B cell (primary cell): ENCODE results near the gene BEND7. TPM values are rescaled to one million over a fixed set of nuclear protein-coding genes. Genes with fewer than 3 reads are reported as not detected.

Source experiments
- ATAC-seq: fragments of 200-7000 bp; cut with Tn5 transposase; one replicate; pipeline ENCODE4 v1.10.0; 2021; ENCODE audit warnings: low read depth, mild to moderate bottlenecking, moderate number of reproducible peaks, moderate library complexity
- CTCF ChIA-PET: fragments of 350-600 bp; sonication (Branson Sonifier 250); formaldehyde crosslinking; loops from one replicate; lab custom pipeline; 2021; ENCODE audit warnings: antibody characterized with exemption, inconsistent platforms; lab: Charles Lee
- POLR2A ChIA-PET: fragments of 350-600 bp; sonication (Branson Sonifier 250); formaldehyde crosslinking; loops from one replicate; lab custom pipeline; 2021; ENCODE audit warnings: antibody characterized with exemption; lab: Charles Lee
- DNase-seq: peaks from one replicate; pipeline ENCODE4 v3.0.0; 2013
- H2AFZ ChIP-seq: 2 replicates; pipeline ENCODE4 v1.6.1; 2012; ENCODE audit warnings: mild to moderate bottlenecking, low read depth, low read length; ENCODE audit not compliant: insufficient read depth, poor library complexity, severe bottlenecking
- H3K27ac ChIP-seq, 2 donors: 1 replicate in 1 of 2; 2 replicates in 1 of 2; pipeline ENCODE4 v1.5.1; 2012 to 2013; ENCODE audit warnings: low read length in 2 of 2, mild to moderate bottlenecking in 2 of 2, moderate library complexity in 1 of 2
- H3K27me3 ChIP-seq, 4 experiments: fragments of 200-600 bp in 1 of 4; sonication (generic) in 1 of 4; replicated peaks in 1 of 4; 1 replicate in 2 of 4; 2 replicates in 2 of 4; pipeline versions ENCODE4 v1.6.1 to v1.7.0; 2013 to 2016; ENCODE audit warnings: low read length in 3 of 4, mild to moderate bottlenecking in 2 of 4, mixed read lengths in 1 of 4, moderate library complexity in 1 of 4; ENCODE audit not compliant: insufficient read depth in 4 of 4, control insufficient read depth in 3 of 4; ENCODE audit errors: control extremely low read depth in 1 of 4
- H3K36me3 ChIP-seq, 2 experiments: replicated peaks in 1 of 2; 1 replicate in 1 of 2; 2 replicates in 1 of 2; pipeline versions ENCODE4 v1.6.1 to v1.7.1; 2013; ENCODE audit warnings: low read length in 1 of 2; ENCODE audit not compliant: insufficient read depth in 2 of 2, control insufficient read depth in 1 of 2; ENCODE audit errors: control extremely low read depth in 1 of 2, extremely low read depth in 1 of 2
- H3K4me1 ChIP-seq, 2 donors: fragments of 200-600 bp in 1 of 2; sonication (generic) in 1 of 2; 1 replicate in 1 of 2; 2 replicates in 1 of 2; pipeline versions ENCODE4 v1.5.1 to v1.6.1; 2013 to 2017; ENCODE audit warnings: low read length in 2 of 2; ENCODE audit not compliant: control insufficient read depth in 2 of 2, insufficient read depth in 2 of 2
- H3K4me2 ChIP-seq: replicated peaks from 2 replicates; pipeline ENCODE3; 2012; ENCODE audit warnings: mild to moderate bottlenecking, low read depth, low read length; ENCODE audit not compliant: poor library complexity, severe bottlenecking
- H3K4me3 ChIP-seq, 5 experiments: fragments of 200-600 bp in 1 of 5; sonication (generic) in 1 of 5; 1 replicate in 3 of 5; 2 replicates in 2 of 5; pipeline versions ENCODE4 v1.5.1 to v1.7.0; 2011 to 2016; ENCODE audit warnings: low read length in 4 of 5, mild to moderate bottlenecking in 4 of 5, low read depth in 2 of 5, control low read depth in 1 of 5, moderate library complexity in 1 of 5; ENCODE audit not compliant: insufficient read depth in 1 of 5; ENCODE audit errors: control extremely low read depth in 1 of 5, extremely low read depth in 1 of 5
- H3K79me2 ChIP-seq: fragments of 200-600 bp; sonication (generic); one replicate; pipeline ENCODE4 v1.6.0; 2016; ENCODE audit warnings: low read length; ENCODE audit not compliant: control insufficient read depth, insufficient read depth
- H3K9ac ChIP-seq: fragments of 200-600 bp; sonication (generic); 2 replicates; pipeline ENCODE4 v1.6.1; 2017; ENCODE audit warnings: mild to moderate bottlenecking, low read length, moderate library complexity
- H3K9me3 ChIP-seq, 3 donors: one replicate each; pipeline versions ENCODE4 v1.6.1 to v1.7.1; 2013; ENCODE audit warnings: low read length in 2 of 3; ENCODE audit not compliant: control insufficient read depth in 2 of 3, insufficient read depth in 1 of 3; ENCODE audit errors: control extremely low read depth in 1 of 3
- H4K20me1 ChIP-seq: 2 replicates; pipeline ENCODE4 v1.6.0; 2012; ENCODE audit warnings: mild to moderate bottlenecking, low read length; ENCODE audit not compliant: insufficient read depth, control insufficient read depth, poor library complexity, severe bottlenecking
- H3K27ac Mint-ChIP-seq: one replicate; pipeline ENCODE4 v1.8.0; 2021; ENCODE audit warnings: mixed read lengths
- H3K27me3 Mint-ChIP-seq: one replicate; pipeline ENCODE4 v1.8.0; 2021; ENCODE audit warnings: mixed read lengths
- H3K4me1 Mint-ChIP-seq: one replicate; pipeline ENCODE4 v1.8.0; 2021; ENCODE audit warnings: mixed read lengths
- H3K4me3 Mint-ChIP-seq: one replicate; pipeline ENCODE4 v1.8.0; 2021; ENCODE audit warnings: mixed read lengths
- H3K9me3 Mint-ChIP-seq: one replicate; pipeline ENCODE4 v1.8.0; 2022; ENCODE audit warnings: mixed read lengths; ENCODE audit not compliant: insufficient read depth
- EZH2 ChIP-seq: IDR thresholded peaks from 2 replicates; pipeline ENCODE4 v1.6.1; 2012; ENCODE audit warnings: borderline replicate concordance, low read depth, mild to moderate bottlenecking, moderate library complexity, low read length; ENCODE audit not compliant: insufficient read depth, poor library complexity, severe bottlenecking
- WGBS: methylation state at CpG from one replicate; pipeline ENCODE4 v1.1.5; 2013; ENCODE audit warnings: missing lambda C conversion rate; ENCODE audit not compliant: insufficient coverage; 5-methylcytosine and 5-hydroxymethylcytosine counted together
- intact Hi-C: fragments of 100-400 bp; cut with micrococcal nuclease; formaldehyde crosslinking; loops from one replicate; pipeline ENCODE4 v1.10.0; 2022
- polyA plus RNA-seq: library from polyadenylated mRNA; depleted of rRNA; stranded (reverse); fragments of >200 nt; gene quantifications from 2 replicates; pipeline ENCODE4 v1.2.3, GENCODE V29; 2012
- total RNA-seq, 2 donors: library from RNA; stranded (reverse); fragments of 120-200 nt in 1 of 2; gene quantifications; 1 replicate in 1 of 2; 2 replicates in 1 of 2; pipeline versions ENCODE4 v1.2.3 to v1.2.4, GENCODE V29; 2013 to 2022
- TF ChIP-seq, protein P1 (sequence below): fragments of 200-600 bp; IDR thresholded peaks from one replicate; pipeline ENCODE4 v1.8.0; 2022; ENCODE audit warnings: antibody characterized with exemption, mild to moderate bottlenecking

Gene BEND7
- total and polyA plus RNA-seq, 2 donors (not counting 1 experiment from before 2014, with no cell fraction given): 0.10 TPM; not detected in 1

DNA sequence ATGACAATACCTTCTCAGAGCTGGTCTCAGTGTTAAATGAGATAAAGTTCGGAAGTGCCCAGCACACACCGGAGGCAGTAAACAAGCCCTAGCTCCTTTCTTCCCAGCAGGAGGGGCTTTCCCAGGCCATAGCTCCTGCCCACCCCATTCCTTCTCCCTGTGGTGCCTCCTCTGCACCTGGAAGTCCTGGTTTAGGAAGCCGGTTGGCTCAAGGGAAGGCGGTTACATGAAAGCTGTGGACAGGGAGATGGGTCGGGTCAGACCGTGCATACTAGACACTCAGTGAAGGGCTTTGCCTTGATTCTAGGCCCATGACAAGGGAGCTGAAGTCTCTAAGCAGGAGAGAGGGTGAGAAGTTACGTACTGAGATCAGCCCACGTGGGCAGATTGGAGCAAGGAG lies 8.6 kb downstream of the BEND7 start:
- WGBS: 91% methylated on average over 7 of the region's 8 CpGs
- Histone ChIP-seq H2AFZ (no peak overlapping the region), H3K4me2 (no peak overlapping the region), H3K27me3 (peaks cover 0 to 16% (median 4%) of the 10 kb centered on the region in 4 experiments), H3K27ac (no peak overlapping the region), H3K4me1 (no peaks in the 10 kb centered on the region), H4K20me1 (no peaks in the 10 kb centered on the region), H3K79me2 (no peaks in the 10 kb centered on the region), H3K9ac (no peak overlapping the region), H3K9me3 (no peaks in the 10 kb centered on the region), H3K4me3 (no peak overlapping the region), H3K36me3 (no peaks in the 10 kb centered on the region)
- intact Hi-C loops: no loop called here
- no peak for DNase-seq
- ATAC-seq: no peak
- TF ChIP-seq, protein P1, sequence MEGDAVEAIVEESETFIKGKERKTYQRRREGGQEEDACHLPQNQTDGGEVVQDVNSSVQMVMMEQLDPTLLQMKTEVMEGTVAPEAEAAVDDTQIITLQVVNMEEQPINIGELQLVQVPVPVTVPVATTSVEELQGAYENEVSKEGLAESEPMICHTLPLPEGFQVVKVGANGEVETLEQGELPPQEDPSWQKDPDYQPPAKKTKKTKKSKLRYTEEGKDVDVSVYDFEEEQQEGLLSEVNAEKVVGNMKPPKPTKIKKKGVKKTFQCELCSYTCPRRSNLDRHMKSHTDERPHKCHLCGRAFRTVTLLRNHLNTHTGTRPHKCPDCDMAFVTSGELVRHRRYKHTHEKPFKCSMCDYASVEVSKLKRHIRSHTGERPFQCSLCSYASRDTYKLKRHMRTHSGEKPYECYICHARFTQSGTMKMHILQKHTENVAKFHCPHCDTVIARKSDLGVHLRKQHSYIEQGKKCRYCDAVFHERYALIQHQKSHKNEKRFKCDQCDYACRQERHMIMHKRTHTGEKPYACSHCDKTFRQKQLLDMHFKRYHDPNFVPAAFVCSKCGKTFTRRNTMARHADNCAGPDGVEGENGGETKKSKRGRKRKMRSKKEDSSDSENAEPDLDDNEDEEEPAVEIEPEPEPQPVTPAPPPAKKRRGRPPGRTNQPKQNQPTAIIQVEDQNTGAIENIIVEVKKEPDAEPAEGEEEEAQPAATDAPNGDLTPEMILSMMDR: no peak
- TF ChIP-seq EZH2: no peak
- POLR2A ChIA-PET: no interaction called here
- CTCF ChIA-PET: no interaction called here
- Mint-ChIP-seq H3K4me1 (no peaks in the 10 kb centered on the region), H3K4me3 (no peak overlapping the region), H3K9me3 (no peaks in the 10 kb centered on the region), H3K27ac (no peak overlapping the region), H3K27me3 (peaks cover 57% of the 10 kb centered on the region)

DNA sequence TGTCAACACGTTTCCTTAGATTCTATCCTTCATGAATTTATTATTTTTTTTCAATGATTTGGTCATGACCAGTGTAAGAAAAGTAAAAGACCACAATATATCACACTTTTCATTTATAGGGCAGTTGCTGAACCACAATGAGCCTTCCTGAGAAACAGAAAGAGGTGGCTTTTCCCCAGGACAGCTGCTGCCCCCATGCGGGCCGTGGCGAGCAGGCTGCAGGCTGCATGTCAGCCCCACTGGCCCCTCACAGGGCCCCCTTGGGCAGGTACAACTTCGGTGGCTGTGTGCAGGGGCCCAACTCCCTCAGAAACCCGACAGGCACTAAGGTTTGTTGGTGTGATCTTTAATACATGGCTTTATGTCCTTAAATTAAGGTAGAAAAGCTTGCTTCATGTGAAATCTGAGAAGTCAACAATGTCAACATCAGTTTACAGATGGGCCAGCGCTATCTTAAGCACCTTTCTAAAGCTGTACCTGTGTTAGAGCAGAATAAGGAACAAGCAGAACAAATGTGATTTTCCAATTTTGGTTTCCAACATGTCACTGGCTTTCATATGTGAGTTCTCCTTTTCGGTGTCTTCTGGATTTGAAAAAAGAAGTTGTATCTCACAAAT lies 10.6 kb downstream of the BEND7 start:
- H3K27me3 ChIP-seq: peaks cover 0 to 15% (median 0%) of the 10 kb centered on the region in 4 experiments
- no peaks in the 10 kb centered on the region for H3K36me3 ChIP-seq
- H3K4me1 ChIP-seq: no peaks in the 10 kb centered on the region
- DNase-seq: no peak
- intact Hi-C loops: no loop called here
- Mint-ChIP-seq H3K27me3 (peaks cover 53% of the 10 kb centered on the region), H3K9me3 (no peaks in the 10 kb centered on the region), H3K4me3 (no peak overlapping the region), H3K4me1 (no peaks in the 10 kb centered on the region), H3K27ac (no peak overlapping the region)
- no peak overlapping the region for H2AFZ ChIP-seq
- H3K4me3 ChIP-seq: no peak overlapping the region
- ChIA-PET POLR2A (no interaction called here), CTCF (interaction anchor here (1.3 kb wide), 1 partner anchor 78 kb away, joined by 4 read pairs; no protein-coding TSS in a partner anchor)
- no peaks in the 10 kb centered on the region for H3K79me2 ChIP-seq
- no peak overlapping the region for H3K27ac ChIP-seq
- ATAC-seq: no peak
- TF ChIP-seq, protein P1: no peak
- no peak for TF ChIP-seq EZH2
- no peaks in the 10 kb centered on the region for H4K20me1 ChIP-seq
- H3K9ac ChIP-seq: no peak overlapping the region
- WGBS: 63% methylated on average over 3 of the region's 8 CpGs
- H3K9me3 ChIP-seq: no peaks in the 10 kb centered on the region
- H3K4me2 ChIP-seq: no peak overlapping the region
